Measurements from ENCODE around the gene ZFYVE9. TPM values are rescaled to one million over a fixed set of nuclear protein-coding genes. Genes with fewer than 3 reads are reported as not detected.

ZFYVE9 gene
- total RNA-seq, 1 experiment from 2014 or later: 14.2 TPM

- no peak for ATAC-seq
- RAD21 ChIA-PET (ENCODE audit: low non-redundant PET in 1 of 2, low total read pairs in 2 of 2, uncharacterized antibody in 2 of 2, unreplicated experiment in 2 of 2): no interaction called here
- TF ChIP-seq EZH2 (IDR thresholded peaks at IDR 0.05) (no peak), SRF (IDR thresholded peaks at IDR 0.05; ENCODE audit: low read depth) (no peak), REST (IDR thresholded peaks at IDR 0.05; ENCODE audit: low read depth) (no peak), TCF7L2 (IDR thresholded peaks at IDR 0.05; ENCODE audit: borderline replicate concordance, extremely low read depth, insufficient read depth, insufficient read length) (no peak), EGR1 (IDR thresholded peaks at IDR 0.05; ENCODE audit: low read depth) (no peak), CTCF (IDR thresholded peaks at IDR 0.05 in 2 of 3, conservative IDR thresholded peaks at IDR 0.05 in 1 of 3; ENCODE audit: borderline replicate concordance in 1 of 3, insufficient read depth in 1 of 3, low read depth in 2 of 3, low read length in 2 of 3) (no peak), JUND (IDR thresholded peaks at IDR 0.05) (no peak), FOSL1 (IDR thresholded peaks at IDR 0.05; ENCODE audit: low read depth) (no peak), ZFX (IDR thresholded peaks at IDR 0.05) (no peak), ATF3 (IDR thresholded peaks at IDR 0.05) (no peak), ZNF274 (IDR thresholded peaks at IDR 0.05; ENCODE audit: low read depth, low read length) (no peak), SP1 (IDR thresholded peaks at IDR 0.05; ENCODE audit: low read depth) (no peak), MAX (IDR thresholded peaks at IDR 0.05) (no peak), POLR2A (IDR thresholded peaks at IDR 0.05; ENCODE audit: borderline replicate concordance, extremely low read depth, insufficient read depth, insufficient read length) (no peak), CEBPB (IDR thresholded peaks at IDR 0.05; ENCODE audit: low read depth) (no peak), EZH2phosphoT487 (IDR thresholded peaks at IDR 0.05; ENCODE audit: borderline replicate concordance) (no peak), ELF1 (IDR thresholded peaks at IDR 0.05; ENCODE audit: borderline replicate concordance, low read depth) (no peak), CBX3 (IDR thresholded peaks at IDR 0.05; ENCODE audit: low read depth) (no peak)
- DNase-seq (ENCODE audit: low read depth, low spot score): no peak
- BruUV-seq (replicated peaks): no TSS peak
- no peaks in the 10 kb centered on the region for H3K9me3 ChIP-seq (ENCODE audit: control insufficient read depth in 1 of 2, insufficient read depth in 1 of 2, low read depth in 1 of 2, low read length in 2 of 2)
- H3K36me3 ChIP-seq (ENCODE audit: control insufficient read depth in 1 of 2, insufficient read depth in 2 of 2, low read length in 2 of 2): peaks cover 30 to 35% of the 10 kb centered on the region in 2 experiments; a peak in 3 of 4 replicates
- H3K4me1 ChIP-seq (ENCODE audit: control insufficient read depth in 1 of 2, insufficient read depth in 2 of 2, low read length in 2 of 2): no peaks in the 10 kb centered on the region
- no peaks in the 10 kb centered on the region for H3K79me2 ChIP-seq (ENCODE audit: insufficient read depth, low read length)
- CTCF ChIA-PET: no interaction called here
- no peak overlapping the region for H3K4me2 ChIP-seq (ENCODE audit: low read length)
- H3K27ac ChIP-seq (ENCODE audit: low read depth, low read length): no peak overlapping the region
- intact Hi-C loops (cut with micrococcal nuclease): no loop called here
- no peak overlapping the region for H2AFZ ChIP-seq (ENCODE audit: low read depth, low read length, poor library complexity, severe bottlenecking)
- no peaks in the 10 kb centered on the region for H3K9me2 ChIP-seq (ENCODE audit: insufficient read depth)
- no peak overlapping the region for H3K4me3 ChIP-seq (replicated peaks in 1 of 2; ENCODE audit: low read depth in 1 of 2, low read length in 2 of 2)
- H4K20me1 ChIP-seq (ENCODE audit: insufficient read depth): no peaks in the 10 kb centered on the region
- POLR2A ChIA-PET: no interaction called here
- no peak overlapping the region for H3K9ac ChIP-seq (ENCODE audit: low read length)
- H3K27me3 ChIP-seq (ENCODE audit: insufficient read depth, low read length): no peaks in the 10 kb centered on the region
These were observed 210.8 kb downstream of the ZFYVE9 start for GRCh38 chr1:52352690-52353089.

All from HCT116 (cell line).